Measurements from ENCODE around the gene CCDC73.
"Not testable (repeated sequence)": the region's sequence is repeated elsewhere in the genome, so short reads cannot be mapped to it uniquely, and the experiment has no call there.

CCDC73 gene

GRCh38 chr11:32606220-32606619 lies 188.2 kb downstream of the CCDC73 start:
- no peak for FAIRE-seq
- no peak for DNase-seq (ENCODE audit: insufficient read length)

GRCh38 chr11:32602657-32603415 lies 191.6 kb downstream of the CCDC73 start:
- TF ChIP-seq POLR2A (IDR thresholded peaks at IDR 0.05; ENCODE audit: low read depth, low read length) (no peak), TAF1 (IDR thresholded peaks at IDR 0.05; ENCODE audit: borderline replicate concordance, low read depth, low read length) (no peak), POLR2AphosphoS5 (IDR thresholded peaks at IDR 0.05; ENCODE audit: low read depth, low read length) (no peak)
- FAIRE-seq = no peak
- no peak for DNase-seq (ENCODE audit: insufficient read length)

More at GRCh38 chr11:32606220-32606619, 188.2 kb downstream of the CCDC73 start:
- TF ChIP-seq TAF1 (IDR thresholded peaks at IDR 0.05; ENCODE audit: borderline replicate concordance, low read depth, low read length) (no peak), POLR2AphosphoS5 (IDR thresholded peaks at IDR 0.05; ENCODE audit: low read depth, low read length) (no peak)

GRCh38 chr11:32597921-32598320 lies 196.5 kb downstream of the CCDC73 start:
- peak; percentile 57 for FAIRE-seq
- DNase-seq (ENCODE audit: insufficient read length) = no peak
- TF ChIP-seq POLR2A (IDR thresholded peaks at IDR 0.05; ENCODE audit: low read depth, low read length) (no peak), POLR2AphosphoS5 (IDR thresholded peaks at IDR 0.05; ENCODE audit: low read depth, low read length) (no peak), TAF1 (IDR thresholded peaks at IDR 0.05; ENCODE audit: borderline replicate concordance, low read depth, low read length) (no peak)

GRCh38 chr11:32596114-32596513 lies 198.3 kb downstream of the CCDC73 start:
- not testable (repeated sequence) for DNase-seq (ENCODE audit: insufficient read length); FAIRE-seq

- FAIRE-seq (no peak), DNase-seq (ENCODE audit: insufficient read length) (no peak)
- no peak for TF ChIP-seq TAF1 (IDR thresholded peaks at IDR 0.05; ENCODE audit: borderline replicate concordance, low read depth, low read length)
- TF ChIP-seq POLR2A (IDR thresholded peaks at IDR 0.05; ENCODE audit: low read depth, low read length) = no peak
Observed at GRCh38 chr11:32594272-32594671, 200.2 kb downstream of the CCDC73 start.

GRCh38 chr11:32586576-32587190 lies 207.8 kb downstream of the CCDC73 start:
- TF ChIP-seq POLR2AphosphoS5 (IDR thresholded peaks at IDR 0.05; ENCODE audit: low read depth, low read length) = no peak
- no peak for TF ChIP-seq POLR2A (IDR thresholded peaks at IDR 0.05; ENCODE audit: low read depth, low read length)
- TF ChIP-seq TAF1 (IDR thresholded peaks at IDR 0.05; ENCODE audit: borderline replicate concordance, low read depth, low read length) = no peak
- DNase-seq (ENCODE audit: insufficient read length) (no peak), FAIRE-seq (no peak)

- DNase-seq (ENCODE audit: insufficient read length) (no peak), FAIRE-seq (no peak)
- TF ChIP-seq TAF1 (IDR thresholded peaks at IDR 0.05; ENCODE audit: borderline replicate concordance, low read depth, low read length) (no peak), POLR2AphosphoS5 (IDR thresholded peaks at IDR 0.05; ENCODE audit: low read depth, low read length) (no peak), POLR2A (IDR thresholded peaks at IDR 0.05; ENCODE audit: low read depth, low read length) (no peak; the same call in 1 of the 2 replicates)
Observed at GRCh38 chr11:32584921-32585320, 209.5 kb downstream of the CCDC73 start.

GRCh38 chr11:32583459-32584271 lies 210.8 kb downstream of the CCDC73 start, which contains the start of gene EIF3M:
Gene EIF3M (plus strand): TSS chr11:32583831. CDS start chr11:32583888, 57 bp downstream.
- DNase-seq (ENCODE audit: insufficient read length) (peak; percentile 73), FAIRE-seq (peak; percentile 100)
- peak; percentile 89 for TF ChIP-seq TAF1 (IDR thresholded peaks at IDR 0.05; ENCODE audit: borderline replicate concordance, low read depth, low read length)
- peak; percentile 95 for TF ChIP-seq POLR2A (IDR thresholded peaks at IDR 0.05; ENCODE audit: low read depth, low read length)
- peak; percentile 97 for TF ChIP-seq POLR2AphosphoS5 (IDR thresholded peaks at IDR 0.05; ENCODE audit: low read depth, low read length)

GRCh38 chr11:32581556-32581955 lies 212.9 kb downstream of the CCDC73 start:
- TF ChIP-seq TAF1 (IDR thresholded peaks at IDR 0.05; ENCODE audit: borderline replicate concordance, low read depth, low read length) (no peak), POLR2A (IDR thresholded peaks at IDR 0.05; ENCODE audit: low read depth, low read length) (no peak), POLR2AphosphoS5 (IDR thresholded peaks at IDR 0.05; ENCODE audit: low read depth, low read length) (no peak)
- no peak for FAIRE-seq

GRCh38 chr11:32580967-32581366 lies 213.5 kb downstream of the CCDC73 start:
- TF ChIP-seq TAF1 (IDR thresholded peaks at IDR 0.05; ENCODE audit: borderline replicate concordance, low read depth, low read length) = no peak
- TF ChIP-seq POLR2A (IDR thresholded peaks at IDR 0.05; ENCODE audit: low read depth, low read length) = no peak
- no peak for TF ChIP-seq POLR2AphosphoS5 (IDR thresholded peaks at IDR 0.05; ENCODE audit: low read depth, low read length)
- DNase-seq (ENCODE audit: insufficient read length) (no peak), FAIRE-seq (no peak)

More at GRCh38 chr11:32581556-32581955, 212.9 kb downstream of the CCDC73 start:
- DNase-seq (ENCODE audit: insufficient read length) = no peak

- DNase-seq (ENCODE audit: insufficient read length) (no peak), FAIRE-seq (peak; percentile 24)
- TF ChIP-seq POLR2AphosphoS5 (IDR thresholded peaks at IDR 0.05; ENCODE audit: low read depth, low read length) = no peak
Observed at GRCh38 chr11:32576456-32576855, 218.0 kb downstream of the CCDC73 start.
